K562 (cell line): ENCODE measurements around the gene GPER1. TPM values are rescaled to one million over a fixed set of nuclear protein-coding genes. Genes with fewer than 3 reads are reported as not detected.

ENCODE experiments used
- CBX2 ChIP-seq: fragments of 200-600 bp; sonication (generic); IDR thresholded peaks from one replicate; pipeline ENCODE4 v1.6.1; 2012; ENCODE audit warnings: mild to moderate bottlenecking, low read length, inconsistent platforms; ENCODE audit not compliant: insufficient read depth, poor library complexity, severe bottlenecking
- CBX3 ChIP-seq, 2 experiments: IDR thresholded peaks; 1 replicate in 1 of 2; 2 replicates in 1 of 2; pipeline ENCODE4 v1.6.1; 2012; ENCODE audit warnings: inconsistent platforms in 2 of 2, low read length in 2 of 2, borderline replicate concordance in 1 of 2, control low read depth in 1 of 2
- CHD4 ChIP-seq: fragments of 200-600 bp; sonication (generic); IDR thresholded peaks from 3 replicates; pipeline ENCODE4 v1.6.1; 2012; ENCODE audit warnings: low read depth, mild to moderate bottlenecking, mixed read lengths, low read length, inconsistent platforms; ENCODE audit not compliant: insufficient read depth, insufficient replicate concordance, poor library complexity, severe bottlenecking
- GATAD2A ChIP-seq: fragments of 450-650 bp; IDR thresholded peaks from 2 replicates; pipeline ENCODE4 v1.6.1; 2017
- HDAC6 ChIP-seq: IDR thresholded peaks from 2 replicates; pipeline ENCODE4 v1.6.1; 2012; ENCODE audit warnings: low read depth, mild to moderate bottlenecking, control low read depth, inconsistent platforms, low read length, moderate library complexity
- HIVEP1 ChIP-seq: fragments of 250-450 bp; sonication (Bioruptor Pico); IDR thresholded peaks from 2 replicates; pipeline ENCODE4 v1.4.0; 2020; ENCODE audit warnings: mild to moderate bottlenecking
- NFATC3 ChIP-seq: fragments of 450-650 bp; IDR thresholded peaks from 2 replicates; pipeline ENCODE4 v1.6.1; 2017; ENCODE audit warnings: mild to moderate bottlenecking
- NRF1 ChIP-seq, 2 experiments: fragments of 450-650 bp; IDR thresholded peaks in 1 of 2; conservative IDR thresholded peaks in 1 of 2; 2 replicates each; pipeline ENCODE4 v1.6.1; 2014; ENCODE audit warnings: mild to moderate bottlenecking in 2 of 2
- TAL1 ChIP-seq: fragments of 450-650 bp; IDR thresholded peaks from 2 replicates; pipeline ENCODE4 v1.6.1; 2016; ENCODE audit warnings: mild to moderate bottlenecking
- ZEB2 ChIP-seq: fragments of 450-650 bp; IDR thresholded peaks from 2 replicates; pipeline ENCODE4 v1.6.1; 2016
- ZNF551 ChIP-seq: fragments of 250-450 bp; sonication (Bioruptor Pico); IDR thresholded peaks from 2 replicates; pipeline ENCODE4 v1.5.0; 2021; ENCODE audit warnings: mild to moderate bottlenecking, moderate library complexity
- polyA plus RNA-seq, 8 experiments: library from polyadenylated mRNA; depleted of rRNA in 4 of 8; stranded (reverse) in 5 of 8; unstranded in 3 of 8; fragments of >200 nt; fragmentation: Nextera tagmentation in 2 of 8; fragmentation: Illumina TruSeq in 1 of 8; extraction: Ambion mirVana in 2 of 8; extraction: Trizol in 1 of 8; gene quantifications; 2 replicates each; pipeline versions ENCODE4 v1.2.1 to v1.2.3, GENCODE V29; 2011 to 2014; ENCODE audit warnings: inconsistent platforms in 1 of 8, missing spikeins in 1 of 8
- total RNA-seq, 7 experiments: library from RNA; depleted of rRNA in 6 of 7; stranded (reverse); fragments of >200 nt in 6 of 7; fragmentation: Illumina TruSeq in 2 of 7; extraction: Trizol in 2 of 7; gene quantifications; 2 replicates each; pipeline versions ENCODE4 v1.2.1 to v1.2.3, GENCODE V29; 2011 to 2021; ENCODE audit warnings: low replicate concordance in 1 of 7
- TF ChIP-seq, protein P1 (sequence below): fragments of 200-800 bp; sonication (Bioruptor generic); IDR thresholded peaks from 2 replicates; pipeline ENCODE4 v1.6.1; 2017; ENCODE audit warnings: missing genetic modification characterization, missing compliant biosample characterization
- TF ChIP-seq, protein P2 (sequence below): fragments of 250-450 bp; sonication (Bioruptor Pico); IDR thresholded peaks from 2 replicates; pipeline ENCODE4 v1.4.0; 2020; ENCODE audit warnings: borderline replicate concordance
- TF ChIP-seq, protein P3 (sequence below), 2 experiments: fragments of 250-450 bp in 1 of 2; fragments of 450-650 bp in 1 of 2; sonication (Bioruptor Pico) in 1 of 2; IDR thresholded peaks; 2 replicates each; pipeline versions ENCODE4 v1.6.1 to v1.8.0; 2016 to 2021; ENCODE audit warnings: mild to moderate bottlenecking in 2 of 2, moderate library complexity in 2 of 2, missing compliant biosample characterization in 1 of 2, missing genetic modification characterization in 1 of 2
- TF ChIP-seq, protein P4 (sequence below): fragments of 450-650 bp; IDR thresholded peaks from 2 replicates; pipeline ENCODE4 v1.6.1; 2014; ENCODE audit warnings: low read depth, mild to moderate bottlenecking, moderate library complexity, borderline replicate concordance
- TF ChIP-seq, protein P5 (sequence below), 2 experiments: IDR thresholded peaks; 2 replicates each; pipeline ENCODE4 v1.6.1; 2011; ENCODE audit warnings: borderline replicate concordance in 1 of 2, control low read depth in 1 of 2, low read depth in 1 of 2, low read length in 1 of 2, mild to moderate bottlenecking in 1 of 2, mixed read lengths in 1 of 2, moderate library complexity in 1 of 2; ENCODE audit not compliant: insufficient read depth in 1 of 2, insufficient read length in 1 of 2, poor library complexity in 1 of 2, severe bottlenecking in 1 of 2; ENCODE audit errors: extremely low read depth in 1 of 2
- TF ChIP-seq, protein P6 (sequence below): sonication (generic); formaldehyde crosslinking; IDR thresholded peaks from 2 replicates; pipeline ENCODE4 v1.8.1; 2022; ENCODE audit warnings: missing genetic modification reagents

Gene GPER1
- total and polyA plus RNA-seq, 9 of the 15 experiments (the other 6 are each of a cell fraction or from before 2014, with no cell fraction given) = 0.04 to 0.09 (median 0.08) TPM; not detected in 6

DNA sequence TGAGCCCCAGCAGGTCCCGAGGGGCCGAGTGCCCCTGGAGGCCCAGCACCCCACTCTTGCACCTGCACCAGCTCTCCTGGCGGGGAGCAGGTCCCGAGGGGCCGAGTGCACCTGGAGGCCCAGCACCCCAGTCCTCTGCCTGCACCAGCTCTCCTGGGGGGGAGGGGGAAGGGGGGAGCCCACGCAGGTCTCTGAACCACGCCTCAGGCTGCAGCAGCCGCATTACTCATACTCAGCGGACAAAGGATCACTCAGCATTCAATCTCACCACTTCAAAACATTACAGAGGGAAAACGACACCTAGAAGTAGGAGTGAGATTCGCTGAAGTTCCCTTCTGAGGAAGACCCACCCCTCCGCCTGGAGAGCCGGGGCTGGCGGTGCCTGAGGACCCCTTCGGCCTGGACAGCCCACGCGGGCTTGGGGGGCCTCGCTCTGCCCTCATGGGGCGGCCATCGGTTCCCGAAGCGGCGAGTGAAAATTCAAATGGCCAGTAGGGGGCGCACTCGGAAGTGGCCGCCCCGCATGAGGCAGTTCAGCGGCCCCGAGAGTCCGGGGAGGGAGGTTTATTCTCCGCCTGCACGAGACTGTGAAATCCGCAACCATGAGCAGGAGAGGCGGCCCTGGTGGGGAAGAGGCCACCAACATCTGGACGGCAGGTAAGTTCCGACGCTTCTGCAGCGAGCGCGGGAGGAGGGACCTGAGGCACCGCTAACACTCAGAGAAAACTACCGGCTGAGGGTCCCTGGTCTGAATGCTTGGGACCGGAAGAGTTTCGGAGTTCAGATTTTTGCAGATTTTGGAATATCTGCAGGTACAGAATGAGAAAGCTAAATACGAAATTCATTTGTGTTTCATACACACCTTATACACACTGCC, 1.1 kb upstream of the GPER1 start (continued):
- TF ChIP-seq CBX3 (IDR thresholded peaks at IDR 0.05; ENCODE audit: borderline replicate concordance in 1 of 2, low read length in 2 of 2) (no peak), NRF1 (conservative IDR thresholded peaks at IDR 0.05 in 1 of 2, IDR thresholded peaks at IDR 0.05 in 1 of 2) (no peak; a peak in 1 of 4 replicates), ZEB2 (no peak), GATAD2A (0 out of 2 replicates have a peak, but pooled peaks have one; percentile 34), HDAC6 (no peak), CHD4 (no peak), HIVEP1 (CRISPR knock-in tag) (no peak), ZNF551 (CRISPR knock-in tag) (no peak), CBX2 (no peak), TAL1 (no peak), NFATC3 (no peak)
- TF ChIP-seq, protein P1, sequence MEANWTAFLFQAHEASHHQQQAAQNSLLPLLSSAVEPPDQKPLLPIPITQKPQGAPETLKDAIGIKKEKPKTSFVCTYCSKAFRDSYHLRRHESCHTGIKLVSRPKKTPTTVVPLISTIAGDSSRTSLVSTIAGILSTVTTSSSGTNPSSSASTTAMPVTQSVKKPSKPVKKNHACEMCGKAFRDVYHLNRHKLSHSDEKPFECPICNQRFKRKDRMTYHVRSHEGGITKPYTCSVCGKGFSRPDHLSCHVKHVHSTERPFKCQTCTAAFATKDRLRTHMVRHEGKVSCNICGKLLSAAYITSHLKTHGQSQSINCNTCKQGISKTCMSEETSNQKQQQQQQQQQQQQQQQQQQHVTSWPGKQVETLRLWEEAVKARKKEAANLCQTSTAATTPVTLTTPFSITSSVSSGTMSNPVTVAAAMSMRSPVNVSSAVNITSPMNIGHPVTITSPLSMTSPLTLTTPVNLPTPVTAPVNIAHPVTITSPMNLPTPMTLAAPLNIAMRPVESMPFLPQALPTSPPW (CRISPR knock-in tag) = peak; percentile 44; the same call in 1 of the 2 replicates
- TF ChIP-seq, protein P2, sequence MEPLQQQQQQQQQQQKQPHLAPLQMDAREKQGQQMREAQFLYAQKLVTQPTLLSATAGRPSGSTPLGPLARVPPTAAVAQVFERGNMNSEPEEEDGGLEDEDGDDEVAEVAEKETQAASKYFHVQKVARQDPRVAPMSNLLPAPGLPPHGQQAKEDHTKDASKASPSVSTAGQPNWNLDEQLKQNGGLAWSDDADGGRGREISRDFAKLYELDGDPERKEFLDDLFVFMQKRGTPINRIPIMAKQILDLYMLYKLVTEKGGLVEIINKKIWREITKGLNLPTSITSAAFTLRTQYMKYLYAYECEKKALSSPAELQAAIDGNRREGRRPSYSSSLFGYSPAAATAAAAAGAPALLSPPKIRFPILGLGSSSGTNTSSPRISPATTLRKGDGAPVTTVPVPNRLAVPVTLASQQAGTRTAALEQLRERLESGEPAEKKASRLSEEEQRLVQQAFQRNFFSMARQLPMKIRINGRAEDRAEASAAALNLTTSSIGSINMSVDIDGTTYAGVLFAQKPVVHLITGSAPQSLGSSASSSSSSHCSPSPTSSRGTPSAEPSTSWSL = no peak
- TF ChIP-seq, protein P3, sequence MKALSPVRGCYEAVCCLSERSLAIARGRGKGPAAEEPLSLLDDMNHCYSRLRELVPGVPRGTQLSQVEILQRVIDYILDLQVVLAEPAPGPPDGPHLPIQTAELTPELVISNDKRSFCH (CRISPR knock-in tag; IDR thresholded peaks at IDR 0.05) = no peak
- TF ChIP-seq, protein P3 (tag; IDR thresholded peaks at IDR 0.05) = no peak
- TF ChIP-seq, protein P4, sequence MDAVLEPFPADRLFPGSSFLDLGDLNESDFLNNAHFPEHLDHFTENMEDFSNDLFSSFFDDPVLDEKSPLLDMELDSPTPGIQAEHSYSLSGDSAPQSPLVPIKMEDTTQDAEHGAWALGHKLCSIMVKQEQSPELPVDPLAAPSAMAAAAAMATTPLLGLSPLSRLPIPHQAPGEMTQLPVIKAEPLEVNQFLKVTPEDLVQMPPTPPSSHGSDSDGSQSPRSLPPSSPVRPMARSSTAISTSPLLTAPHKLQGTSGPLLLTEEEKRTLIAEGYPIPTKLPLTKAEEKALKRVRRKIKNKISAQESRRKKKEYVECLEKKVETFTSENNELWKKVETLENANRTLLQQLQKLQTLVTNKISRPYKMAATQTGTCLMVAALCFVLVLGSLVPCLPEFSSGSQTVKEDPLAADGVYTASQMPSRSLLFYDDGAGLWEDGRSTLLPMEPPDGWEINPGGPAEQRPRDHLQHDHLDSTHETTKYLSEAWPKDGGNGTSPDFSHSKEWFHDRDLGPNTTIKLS = no peak; the same call in 1 of the 2 replicates
- TF ChIP-seq, protein P5, sequence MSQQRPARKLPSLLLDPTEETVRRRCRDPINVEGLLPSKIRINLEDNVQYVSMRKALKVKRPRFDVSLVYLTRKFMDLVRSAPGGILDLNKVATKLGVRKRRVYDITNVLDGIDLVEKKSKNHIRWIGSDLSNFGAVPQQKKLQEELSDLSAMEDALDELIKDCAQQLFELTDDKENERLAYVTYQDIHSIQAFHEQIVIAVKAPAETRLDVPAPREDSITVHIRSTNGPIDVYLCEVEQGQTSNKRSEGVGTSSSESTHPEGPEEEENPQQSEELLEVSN (IDR thresholded peaks at IDR 0.05; ENCODE audit: borderline replicate concordance in 1 of 2, extremely low read depth in 1 of 2, insufficient read depth in 1 of 2, insufficient read length in 1 of 2, low read depth in 1 of 2, low read length in 1 of 2, poor library complexity in 1 of 2, severe bottlenecking in 1 of 2) = peak in 1 of 2 experiments; percentile 62
- TF ChIP-seq, protein P6, sequence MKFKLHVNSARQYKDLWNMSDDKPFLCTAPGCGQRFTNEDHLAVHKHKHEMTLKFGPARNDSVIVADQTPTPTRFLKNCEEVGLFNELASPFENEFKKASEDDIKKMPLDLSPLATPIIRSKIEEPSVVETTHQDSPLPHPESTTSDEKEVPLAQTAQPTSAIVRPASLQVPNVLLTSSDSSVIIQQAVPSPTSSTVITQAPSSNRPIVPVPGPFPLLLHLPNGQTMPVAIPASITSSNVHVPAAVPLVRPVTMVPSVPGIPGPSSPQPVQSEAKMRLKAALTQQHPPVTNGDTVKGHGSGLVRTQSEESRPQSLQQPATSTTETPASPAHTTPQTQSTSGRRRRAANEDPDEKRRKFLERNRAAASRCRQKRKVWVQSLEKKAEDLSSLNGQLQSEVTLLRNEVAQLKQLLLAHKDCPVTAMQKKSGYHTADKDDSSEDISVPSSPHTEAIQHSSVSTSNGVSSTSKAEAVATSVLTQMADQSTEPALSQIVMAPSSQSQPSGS (CRISPR knock-in tag) = no peak
